ENCODE measurements around the gene DBNL.

DBNL gene

DNA sequence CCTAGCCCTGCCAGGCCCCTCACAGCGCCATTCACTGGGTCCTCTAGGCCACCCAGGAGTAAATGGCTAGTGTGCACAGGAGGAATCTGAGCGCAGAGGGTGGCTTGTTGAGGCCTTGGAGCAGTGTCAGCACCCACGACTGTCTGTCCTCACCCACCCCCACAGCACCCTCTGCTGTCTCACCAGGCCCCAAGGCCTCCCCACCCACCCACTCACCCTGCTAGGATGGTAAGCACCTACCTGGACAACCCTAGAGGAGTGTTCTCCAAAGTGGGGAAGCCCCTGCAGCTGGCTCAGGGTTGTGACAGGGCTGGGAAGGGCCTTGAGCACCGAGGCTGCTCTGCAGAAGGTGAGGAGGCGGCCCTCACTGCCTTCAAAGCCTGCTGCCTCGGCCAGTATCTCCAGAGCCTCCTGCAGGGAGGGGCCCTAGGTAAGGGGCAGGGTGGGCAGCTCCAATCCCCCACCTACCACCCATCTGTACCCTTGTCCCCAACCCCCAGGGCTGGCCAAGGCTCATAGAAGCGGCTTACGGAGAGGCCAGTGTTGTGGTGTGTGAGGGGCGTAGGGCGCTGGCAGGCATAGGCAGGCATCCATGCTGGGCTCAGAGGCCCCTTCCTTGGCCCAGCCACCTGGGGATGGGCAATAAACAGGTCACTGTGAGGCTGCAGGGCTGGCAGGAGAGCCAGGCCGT lies 35.0 kb downstream of the DBNL start:
- no peak for DNase-seq (ENCODE audit: low spot score)
- TF ChIP-seq, protein P1, sequence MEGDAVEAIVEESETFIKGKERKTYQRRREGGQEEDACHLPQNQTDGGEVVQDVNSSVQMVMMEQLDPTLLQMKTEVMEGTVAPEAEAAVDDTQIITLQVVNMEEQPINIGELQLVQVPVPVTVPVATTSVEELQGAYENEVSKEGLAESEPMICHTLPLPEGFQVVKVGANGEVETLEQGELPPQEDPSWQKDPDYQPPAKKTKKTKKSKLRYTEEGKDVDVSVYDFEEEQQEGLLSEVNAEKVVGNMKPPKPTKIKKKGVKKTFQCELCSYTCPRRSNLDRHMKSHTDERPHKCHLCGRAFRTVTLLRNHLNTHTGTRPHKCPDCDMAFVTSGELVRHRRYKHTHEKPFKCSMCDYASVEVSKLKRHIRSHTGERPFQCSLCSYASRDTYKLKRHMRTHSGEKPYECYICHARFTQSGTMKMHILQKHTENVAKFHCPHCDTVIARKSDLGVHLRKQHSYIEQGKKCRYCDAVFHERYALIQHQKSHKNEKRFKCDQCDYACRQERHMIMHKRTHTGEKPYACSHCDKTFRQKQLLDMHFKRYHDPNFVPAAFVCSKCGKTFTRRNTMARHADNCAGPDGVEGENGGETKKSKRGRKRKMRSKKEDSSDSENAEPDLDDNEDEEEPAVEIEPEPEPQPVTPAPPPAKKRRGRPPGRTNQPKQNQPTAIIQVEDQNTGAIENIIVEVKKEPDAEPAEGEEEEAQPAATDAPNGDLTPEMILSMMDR (IDR thresholded peaks at IDR 0.05; ENCODE audit: extremely low read depth, missing control alignments), result no peak

DNA sequence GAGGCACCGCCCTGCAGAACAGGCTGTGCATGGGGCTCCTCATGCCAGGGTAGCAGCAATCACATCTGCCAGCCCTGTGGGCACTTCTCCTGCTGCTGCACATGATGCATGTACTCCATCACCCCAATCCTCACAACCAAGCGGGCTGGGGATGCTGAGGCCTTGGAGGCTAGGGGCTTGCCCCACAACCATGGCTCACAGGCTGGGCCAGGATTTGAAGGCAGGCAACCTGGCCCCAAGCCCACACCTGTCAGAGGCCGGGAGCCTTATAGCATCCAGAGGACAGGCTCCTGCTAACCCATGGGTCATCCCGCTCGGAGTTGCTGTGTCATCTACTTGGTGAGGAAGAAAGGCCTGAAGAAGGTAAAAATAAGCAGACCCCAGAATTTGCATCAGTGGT lies 35.6 kb downstream of the DBNL start:
- TF ChIP-seq, protein P1 (IDR thresholded peaks at IDR 0.05; ENCODE audit: extremely low read depth, missing control alignments), result no peak

DNA sequence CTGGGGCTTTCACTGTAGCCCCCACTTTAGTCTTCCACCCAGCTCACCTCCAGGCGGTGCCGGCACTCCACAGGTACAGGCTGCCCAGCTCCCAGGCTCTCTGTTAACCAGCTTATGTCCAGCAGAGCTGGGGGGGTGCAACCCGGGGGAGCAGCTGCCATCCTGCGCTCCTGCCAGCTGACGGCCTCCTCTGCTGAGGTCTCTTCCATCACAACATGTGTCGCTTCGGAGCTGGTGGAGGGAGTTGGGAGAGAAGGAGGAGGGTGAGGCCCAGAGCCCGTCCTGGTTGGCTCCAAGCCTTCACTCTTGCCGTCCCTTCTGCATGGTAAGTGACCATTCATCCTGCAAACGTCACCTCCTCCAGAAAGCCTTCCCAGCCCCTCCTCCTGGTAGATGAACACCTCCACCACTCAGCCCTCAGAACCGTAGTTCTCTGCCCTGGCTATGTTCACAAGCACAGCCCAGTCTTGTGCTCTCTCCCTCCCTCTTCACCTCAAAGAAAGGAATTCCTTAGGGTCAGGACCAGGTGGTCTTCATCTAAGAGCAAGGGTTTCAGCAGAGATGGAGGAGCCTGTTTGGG lies 36.3 kb downstream of the DBNL start:
- no peak for DNase-seq (ENCODE audit: low spot score)
- TF ChIP-seq, protein P1 (IDR thresholded peaks at IDR 0.05; ENCODE audit: extremely low read depth, missing control alignments), result no peak

More for the DNA sequence above, 35.6 kb downstream of the DBNL start:
- no peak for DNase-seq (ENCODE audit: low spot score)

DNA sequence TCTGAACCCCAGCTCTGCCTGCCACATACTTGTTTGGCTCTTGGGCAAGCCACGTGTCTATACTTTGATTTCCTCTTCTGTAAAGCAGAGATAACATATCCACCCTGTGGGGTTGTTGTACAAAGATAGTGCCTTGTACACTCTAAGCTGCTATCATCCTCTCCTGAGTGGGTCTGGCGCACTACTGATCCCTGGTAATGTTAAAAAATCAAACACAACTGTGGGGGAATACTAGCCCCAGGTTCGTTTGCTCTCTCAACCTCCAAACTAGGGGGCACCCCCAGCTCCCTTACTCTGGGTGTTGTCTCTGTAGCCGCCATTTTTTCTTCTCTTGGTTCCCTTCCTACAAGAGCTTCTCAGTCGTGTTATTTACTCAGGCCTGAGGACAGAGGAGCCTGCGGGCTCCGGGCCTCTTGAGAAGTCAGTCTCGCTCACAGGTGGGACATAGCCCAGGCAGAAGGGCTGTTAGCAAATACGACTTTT lies 36.8 kb downstream of the DBNL start:
- TF ChIP-seq, protein P1 (IDR thresholded peaks at IDR 0.05; ENCODE audit: extremely low read depth, missing control alignments), result no peak
- DNase-seq (ENCODE audit: low spot score), result peak; percentile 68

DNA sequence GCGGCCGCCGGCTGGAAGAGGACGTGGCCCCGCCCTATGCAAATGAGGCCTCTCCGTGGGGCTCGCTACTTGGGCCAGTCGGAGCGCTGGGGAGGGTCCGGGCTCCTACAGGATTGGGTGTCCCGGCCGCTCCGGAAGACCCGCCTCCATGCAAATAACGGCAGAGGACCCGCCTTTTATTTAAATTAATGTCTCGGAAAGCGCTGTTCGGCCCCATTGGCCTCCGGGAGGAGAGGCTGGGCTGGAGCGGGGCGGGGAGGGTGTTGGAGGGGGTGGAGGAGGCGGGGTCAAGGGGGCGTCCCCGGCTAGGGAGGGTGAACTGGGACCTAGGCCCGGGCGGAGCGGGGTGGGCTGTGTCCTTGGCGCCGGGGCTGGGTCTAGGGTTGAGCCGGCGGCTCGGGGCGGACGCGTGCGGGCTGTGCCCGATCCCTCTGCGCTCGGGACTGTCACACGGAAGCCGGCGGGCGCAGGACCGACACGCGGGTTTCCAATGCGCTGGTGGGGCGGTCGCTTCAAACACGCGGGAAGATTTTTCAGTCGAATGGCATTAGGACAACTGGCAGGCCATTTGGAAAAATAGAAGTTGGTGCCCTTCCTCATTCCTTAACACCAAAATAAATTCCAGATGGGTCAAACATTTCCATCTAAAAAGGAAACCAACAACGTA lies 38.2 kb downstream of the DBNL start:
- peak; percentile 98 for DNase-seq (ENCODE audit: low spot score)
- TF ChIP-seq, protein P1 (IDR thresholded peaks at IDR 0.05; ENCODE audit: extremely low read depth, missing control alignments), result no peak

DNA sequence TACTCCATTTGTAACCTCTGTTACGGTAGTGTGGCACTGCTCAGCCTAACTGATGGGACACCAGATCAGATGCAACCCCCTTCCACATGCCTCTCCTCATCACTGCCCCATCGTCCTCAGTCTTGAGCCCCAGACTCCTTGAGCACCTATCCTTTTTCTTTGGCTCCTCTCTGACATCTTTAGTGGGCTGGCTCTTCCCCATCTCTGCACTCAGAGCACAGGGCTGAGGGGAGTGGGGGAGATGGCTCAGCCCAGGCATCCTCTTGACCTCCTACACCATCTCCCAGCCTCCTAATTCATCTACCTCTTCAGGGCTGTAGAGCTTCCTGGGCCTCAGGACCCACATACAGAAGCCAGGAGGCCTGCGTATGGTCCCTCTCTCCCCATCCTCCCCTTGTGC lies 39.3 kb downstream of the DBNL start:
- TF ChIP-seq, protein P1 (IDR thresholded peaks at IDR 0.05; ENCODE audit: extremely low read depth, missing control alignments), result no peak
- no peak for DNase-seq (ENCODE audit: low spot score)

DNA sequence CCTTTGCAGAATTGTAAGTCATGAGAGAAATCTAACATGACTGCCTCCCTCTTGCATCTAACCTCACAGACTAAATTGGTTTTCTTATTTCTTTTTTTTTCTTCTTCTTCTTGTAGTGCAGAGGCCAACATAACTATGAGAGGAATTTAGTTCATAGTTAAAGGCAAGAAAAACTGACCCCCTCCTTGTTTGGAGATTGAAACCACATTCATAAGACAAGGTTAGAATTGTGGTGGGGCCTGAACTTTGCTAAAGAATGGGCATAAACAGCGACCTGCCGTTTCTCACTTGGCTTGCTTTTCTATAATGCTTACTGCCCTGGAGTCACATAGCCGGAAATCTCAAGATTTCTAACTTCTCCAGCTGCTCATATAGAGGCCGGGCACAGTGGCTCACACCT lies 40.2 kb downstream of the DBNL start:
- no peak for DNase-seq (ENCODE audit: low spot score)
- TF ChIP-seq, protein P1 (IDR thresholded peaks at IDR 0.05; ENCODE audit: extremely low read depth, missing control alignments), result no peak
